HG03460 (cell line): ENCODE measurements around the gene DHX57.
"Not testable (repeated sequence)": the region's sequence is repeated elsewhere in the genome, so short reads cannot be mapped to it uniquely, and the experiment has no call there.

ENCODE experiments used
- ATAC-seq: cut with Tn5 transposase; IDR thresholded peaks from one replicate; pipeline ENCODE4 v1.9.1; 2021; ENCODE audit not compliant: unreplicated experiment

DHX57 gene

DNA sequence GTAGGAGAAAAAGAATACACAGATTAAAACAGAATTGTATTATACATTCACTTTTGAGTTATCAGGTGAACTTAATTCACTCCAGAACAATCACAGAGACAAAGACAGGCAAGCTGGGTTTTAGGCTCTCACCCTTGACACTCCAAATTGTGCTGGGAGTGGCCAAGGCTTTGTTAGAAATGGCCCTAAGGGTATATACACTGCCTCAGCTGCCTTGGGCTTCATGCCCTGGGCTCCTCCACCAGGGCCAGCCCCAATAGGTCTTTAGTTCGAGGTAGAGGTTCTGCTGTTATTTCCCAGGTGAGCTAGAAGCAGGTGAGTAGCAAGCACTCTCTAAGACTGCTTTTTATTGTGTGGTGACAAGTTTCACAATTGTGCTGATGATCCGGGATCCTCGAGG is 77.8 kb downstream of the DHX57 start:
- no peak for ATAC-seq

GRCh38 chr2:38797250-38797676 is 78.5 kb downstream of the DHX57 start:
- ATAC-seq: no peak

- not testable (repeated sequence) for ATAC-seq
These were observed 80.7 kb downstream of the DHX57 start for GRCh38 chr2:38795016-38795415.

DNA sequence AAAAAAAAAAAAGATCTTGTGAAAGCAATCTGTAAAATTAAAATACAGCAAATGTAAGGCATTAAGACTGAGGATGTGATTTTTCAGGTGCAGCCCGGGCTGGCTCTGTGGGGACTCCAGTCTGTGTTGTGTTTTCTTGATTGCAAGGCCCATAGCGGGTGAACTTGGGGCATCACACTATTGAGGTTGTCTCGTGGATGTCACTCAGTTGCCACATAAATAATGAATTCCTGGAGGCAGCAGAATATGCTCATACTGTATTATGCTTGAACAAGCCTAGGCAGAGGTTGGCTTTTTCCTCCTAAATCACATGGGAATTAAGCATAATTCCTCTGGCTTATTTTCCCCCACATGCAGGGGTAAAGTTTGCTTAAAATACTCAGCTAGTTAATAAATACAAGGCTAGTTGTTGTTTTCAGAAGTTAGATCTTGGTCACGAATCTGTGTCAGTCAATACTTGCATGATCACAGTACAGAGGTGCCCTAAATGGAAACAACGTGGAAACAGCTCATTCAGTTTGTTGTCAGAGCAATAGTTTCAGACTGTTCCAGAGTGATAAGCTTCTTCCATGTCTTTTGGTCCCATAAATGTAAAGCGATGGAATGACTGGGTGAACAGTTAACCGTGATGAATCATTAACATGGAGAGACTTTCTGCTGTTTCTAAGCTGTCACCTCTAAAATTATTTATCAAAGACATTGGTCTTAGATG is 81.3 kb downstream of the DHX57 start:
- ATAC-seq: no peak

- ATAC-seq: no peak
These were observed 82.2 kb downstream of the DHX57 start for GRCh38 chr2:38793511-38793910.

DNA sequence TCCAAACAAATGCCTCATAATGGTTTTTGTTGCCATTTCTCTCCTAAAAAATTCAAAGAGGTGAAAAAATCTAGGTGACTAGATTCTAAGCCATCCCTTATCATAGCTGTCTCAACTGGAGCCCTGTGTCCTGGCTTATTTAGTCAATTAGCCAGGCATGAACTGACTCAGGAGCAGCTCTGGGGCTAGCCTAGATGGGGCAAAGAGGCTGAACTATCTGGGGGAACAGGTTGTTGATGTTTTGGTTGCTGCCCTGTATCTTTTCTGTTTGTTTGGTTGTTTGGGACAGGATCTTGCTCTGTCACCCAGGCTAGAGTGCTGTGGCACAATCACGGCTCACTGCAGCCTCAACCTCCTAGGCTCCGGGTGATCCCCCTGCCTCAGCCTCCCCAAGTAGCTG is 83.0 kb downstream of the DHX57 start:
- ATAC-seq: no peak

DNA sequence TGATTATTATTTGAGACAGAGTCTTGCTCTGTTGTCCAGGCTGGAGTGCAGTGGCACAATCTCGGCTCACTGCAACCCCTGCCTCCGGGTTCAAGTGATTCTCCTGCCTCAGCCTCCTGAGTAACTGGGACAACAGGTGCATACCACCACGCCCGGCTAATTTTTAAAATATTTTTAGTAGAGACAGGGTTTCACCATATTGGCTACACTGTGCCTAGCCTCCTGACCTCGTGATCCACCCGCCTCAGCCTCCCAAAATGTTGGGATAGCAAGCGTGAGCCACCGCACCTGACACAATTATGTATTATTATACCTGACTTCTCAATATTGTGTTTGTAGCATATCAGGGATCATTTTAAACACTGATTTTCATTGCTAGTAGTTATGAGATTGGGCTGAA is 83.4 kb downstream of the DHX57 start:
- ATAC-seq: not testable (repeated sequence)

- no peak for ATAC-seq
These were observed 84.0 kb downstream of the DHX57 start for GRCh38 chr2:38791744-38792143.

GRCh38 chr2:38789691-38790090 is 86.0 kb downstream of the DHX57 start:
- ATAC-seq: no peak

- no peak for ATAC-seq
These were observed 87.4 kb downstream of the DHX57 start for GRCh38 chr2:38788306-38788705.

- ATAC-seq: no peak
These were observed 92.1 kb downstream of the DHX57 start for GRCh38 chr2:38783586-38783985.

DNA sequence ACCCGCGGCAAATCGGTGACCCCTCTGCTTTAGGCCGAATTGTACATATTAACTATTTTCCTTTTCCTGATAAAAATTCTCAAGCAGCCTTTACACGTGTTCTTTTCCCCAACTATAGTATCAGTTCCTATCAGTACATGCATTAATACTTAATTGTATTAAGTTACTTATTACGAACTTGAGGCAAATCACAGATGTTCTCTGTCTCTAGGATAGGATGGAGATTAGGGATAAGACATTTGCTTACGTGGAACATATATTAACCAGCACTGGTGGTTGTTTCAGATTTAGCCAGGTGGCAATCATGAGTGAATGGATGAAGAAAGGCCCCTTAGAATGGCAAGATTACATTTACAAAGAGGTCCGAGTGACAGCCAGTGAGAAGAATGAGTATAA is 97.0 kb downstream of the DHX57 start:
- ATAC-seq: peak; percentile 3

- ATAC-seq: no peak
These were observed 99.2 kb downstream of the DHX57 start for GRCh38 chr2:38776531-38776930.

- no peak for ATAC-seq
These were observed 99.9 kb downstream of the DHX57 start for GRCh38 chr2:38775921-38776225.

DNA sequence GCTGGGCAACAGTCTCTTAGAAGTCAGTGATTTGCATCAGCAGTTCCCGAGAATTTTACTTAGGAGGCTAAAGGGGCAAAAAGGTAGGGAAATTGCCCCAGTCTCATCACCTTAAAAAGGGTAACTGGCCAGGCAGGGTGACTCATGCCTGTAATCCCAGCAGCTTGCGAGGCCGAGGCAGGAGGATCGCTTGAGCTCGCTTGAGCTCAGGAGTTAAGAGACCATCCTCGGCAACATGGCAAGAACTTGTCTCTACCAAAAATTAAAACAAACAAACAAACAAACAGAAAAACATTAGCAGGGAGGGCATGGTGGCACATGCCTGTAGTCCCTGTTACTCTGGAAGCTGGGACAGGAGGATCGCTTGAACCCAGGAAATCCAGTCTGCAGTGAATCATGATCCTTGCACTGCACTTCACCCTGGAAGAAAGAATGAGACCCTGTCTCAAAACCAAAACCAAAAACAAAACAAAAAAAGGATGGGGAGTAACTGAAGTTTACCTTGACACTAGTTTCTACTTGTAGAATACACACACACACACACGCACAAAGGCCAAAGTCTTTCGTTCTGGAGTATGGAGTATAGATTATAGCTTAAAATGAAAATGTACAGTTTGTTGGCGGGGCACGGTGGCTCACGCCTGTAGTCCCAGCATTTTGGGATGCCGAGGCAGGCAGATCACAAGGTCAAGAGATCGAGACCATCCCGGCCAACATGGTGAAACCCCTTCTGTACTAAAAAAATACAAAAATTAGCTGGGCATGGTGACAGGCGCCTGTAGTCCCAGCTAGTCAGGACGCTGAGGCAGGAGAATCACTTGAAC is 100.4 kb downstream of the DHX57 start:
- no peak for ATAC-seq

DNA sequence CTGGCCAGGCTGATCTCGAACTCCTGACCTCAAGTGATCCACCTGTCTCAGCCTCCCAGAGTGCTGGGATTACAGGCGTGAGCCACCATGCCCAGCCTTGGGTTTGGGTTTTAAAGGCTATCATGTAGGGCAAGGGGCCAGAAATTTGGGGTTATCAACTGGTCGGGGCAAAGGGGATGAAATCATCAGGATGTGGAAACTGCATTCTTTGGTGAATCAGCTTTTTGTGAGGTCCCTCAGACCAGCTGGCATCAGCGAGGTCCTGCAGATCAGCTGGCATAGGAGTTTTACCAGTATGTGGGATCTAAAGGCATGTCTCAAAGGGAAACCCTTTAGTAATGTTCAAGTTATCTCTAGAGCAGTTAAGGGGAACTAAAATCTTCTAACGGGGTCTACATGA is 104.1 kb downstream of the DHX57 start:
- no peak for ATAC-seq

- ATAC-seq: no peak
These were observed 110.2 kb downstream of the DHX57 start for GRCh38 chr2:38765551-38765950.

- no peak for ATAC-seq
These were observed 110.6 kb downstream of the DHX57 start for GRCh38 chr2:38765149-38765548.

- ATAC-seq: no peak
These were observed 112.0 kb downstream of the DHX57 start for GRCh38 chr2:38763728-38764127.

- no peak for ATAC-seq
These were observed 112.5 kb downstream of the DHX57 start for GRCh38 chr2:38763228-38763627.

- ATAC-seq: not testable (repeated sequence)
These were observed 119.8 kb downstream of the DHX57 start for GRCh38 chr2:38755891-38756290.

GRCh38 chr2:38754506-38754905 is 121.2 kb downstream of the DHX57 start:
- no peak for ATAC-seq

- ATAC-seq: no peak
These were observed 121.7 kb downstream of the DHX57 start for GRCh38 chr2:38754049-38754448.
